ENCODE data around the gene C19orf53. TPM values are rescaled to one million over a fixed set of nuclear protein-coding genes. Genes with fewer than 3 reads are reported as not detected.
A peak's percentile ranks its signal among the peaks of the same experiment; 100 is the strongest.
"Not testable (repeated sequence)": the region's sequence is repeated elsewhere in the genome, so short reads cannot be mapped to it uniquely, and the experiment has no call there.

Gene C19orf53
- total RNA-seq (2014; rRNA removed; shearing (Covaris generic); ENCODE audit: low replicate concordance) = 70.3 and 247 TPM in 2 replicates

- Histone ChIP-seq H3K36me3 (peaks cover 50% of the 10 kb centered on the region), H3K9me3 (no peaks in the 10 kb centered on the region), H3K27me3 (no peaks in the 10 kb centered on the region), H3K4me3 (peak within 1 kb of the TSS; percentile 99)
- peak; percentile 97 for DNase-seq
These were observed at the start of gene C19orf53 for GRCh38 chr19:13774217-13775191. C19orf53 (plus strand) TSS chr19:13774456; CDS start chr19:13774478, 22 bp downstream.

DNA sequence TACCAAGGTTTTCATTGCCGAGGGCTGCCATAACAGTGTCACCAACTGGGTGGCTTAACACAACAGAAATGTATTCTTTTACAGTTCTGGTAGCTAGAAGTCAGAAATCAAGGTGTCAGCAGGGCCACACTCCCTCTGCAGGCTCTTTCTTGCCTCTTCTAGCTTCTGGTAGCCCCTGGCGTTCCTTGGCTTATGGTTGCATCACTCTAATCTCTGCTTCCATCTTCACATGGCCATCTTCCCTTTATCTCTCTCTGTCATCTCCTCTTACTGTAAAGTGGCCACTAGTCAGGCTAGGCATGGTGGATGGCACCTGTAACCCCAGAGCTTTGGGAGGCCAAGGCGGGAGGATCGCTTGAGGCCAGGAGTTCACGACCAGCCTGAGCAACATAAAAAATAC lies 47.9 kb upstream of the C19orf53 start:
- Histone ChIP-seq H3K4me3 (no peak overlapping the region), H3K27me3 (no peaks in the 10 kb centered on the region), H3K9me3 (no peaks in the 10 kb centered on the region), H3K36me3 (no peaks in the 10 kb centered on the region)
- no peak for DNase-seq

DNA sequence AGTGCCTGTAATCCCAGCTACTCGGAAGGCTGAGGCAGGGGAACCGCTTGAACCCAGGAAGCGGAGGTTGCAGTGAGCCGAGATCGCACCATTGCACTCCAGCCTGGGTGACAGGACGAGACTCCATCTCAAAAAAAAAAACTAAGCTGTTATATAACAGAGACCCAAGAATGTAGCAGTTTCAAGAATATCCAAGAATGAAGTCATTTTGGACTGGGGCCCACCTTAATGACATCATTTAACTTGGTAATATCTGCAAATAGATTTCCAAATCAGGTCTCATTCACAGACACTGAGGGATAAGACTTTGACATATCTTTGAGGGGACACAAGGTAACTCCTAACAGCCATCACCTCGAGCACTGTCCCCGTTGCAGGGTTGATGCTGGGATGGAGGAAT lies 46.5 kb upstream of the C19orf53 start:
- no peaks in the 10 kb centered on the region for H3K27me3 ChIP-seq
- no peaks in the 10 kb centered on the region for H3K9me3 ChIP-seq
- DNase-seq = no peak
- H3K4me3 ChIP-seq = no peak overlapping the region
- no peaks in the 10 kb centered on the region for H3K36me3 ChIP-seq

DNA sequence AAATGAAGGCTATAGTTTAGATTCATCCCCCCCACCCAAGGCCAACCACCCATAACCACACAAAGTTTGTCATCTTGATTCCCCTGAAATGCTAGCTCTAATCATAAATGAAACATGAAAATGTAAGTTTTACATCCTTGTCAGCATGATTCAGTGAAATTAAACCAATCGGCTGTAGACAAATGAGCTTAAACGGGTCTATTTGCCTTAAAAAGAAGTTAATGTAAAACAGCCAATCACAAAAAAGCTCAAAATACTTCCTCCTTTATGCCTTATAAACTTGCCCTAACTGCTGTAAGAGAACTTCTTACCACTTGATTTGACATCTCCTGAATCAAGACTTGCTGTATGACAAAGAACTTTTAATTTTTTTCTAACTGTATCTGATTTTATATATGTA lies 44.4 kb upstream of the C19orf53 start:
- no peaks in the 10 kb centered on the region for H3K9me3 ChIP-seq
- H3K4me3 ChIP-seq = no peak overlapping the region
- no peak for DNase-seq
- H3K27me3 ChIP-seq = no peaks in the 10 kb centered on the region
- H3K36me3 ChIP-seq = peaks cover 13% of the 10 kb centered on the region

DNA sequence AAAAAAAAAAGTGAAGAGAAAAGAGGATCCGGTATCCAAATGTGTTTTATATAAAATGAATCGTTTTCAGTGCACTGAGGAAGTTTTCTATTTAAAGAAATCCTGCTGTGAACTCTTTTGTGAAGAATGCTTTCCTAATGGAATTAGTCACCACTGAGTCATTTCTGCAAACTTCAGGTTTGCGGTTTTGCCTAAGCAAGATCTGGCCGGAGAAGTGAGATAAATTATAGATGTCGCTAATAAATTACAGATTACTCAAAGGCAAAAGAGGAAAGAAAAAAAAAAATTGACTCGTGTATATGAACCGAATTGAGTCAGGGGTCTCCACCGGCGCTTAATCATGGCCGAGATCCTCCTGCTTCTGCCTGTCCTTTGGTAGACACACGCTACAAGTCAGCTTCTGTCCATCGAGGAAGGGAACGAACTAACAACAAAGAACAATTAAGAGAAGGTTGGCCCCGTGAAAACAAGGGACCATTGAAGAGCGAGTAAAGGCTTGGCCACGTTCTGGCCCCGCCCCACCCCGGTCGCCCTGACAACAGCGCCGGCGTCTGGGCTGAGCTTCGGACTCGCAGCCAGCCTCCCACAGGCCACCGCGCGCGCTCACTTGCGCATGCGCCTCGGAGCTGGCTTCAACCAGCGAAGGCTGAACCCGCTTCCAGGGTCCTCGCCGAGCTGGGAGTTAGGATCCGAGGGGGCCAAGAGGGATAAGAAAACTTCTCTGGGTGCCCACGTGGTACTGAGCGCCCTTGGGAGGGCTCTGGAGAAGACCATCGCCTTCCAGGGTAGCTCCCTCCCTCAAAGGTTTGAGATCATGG lies 42.9 kb upstream of the C19orf53 start:
- peak overlapping the region; percentile 63 for H3K4me3 ChIP-seq
- H3K9me3 ChIP-seq = no peaks in the 10 kb centered on the region
- no peaks in the 10 kb centered on the region for H3K27me3 ChIP-seq
- H3K36me3 ChIP-seq = peaks cover 14% of the 10 kb centered on the region
- DNase-seq = peak; percentile 99

GRCh38 chr19:13732337-13732736 lies 41.9 kb upstream of the C19orf53 start:
- Histone ChIP-seq H3K9me3 (no peaks in the 10 kb centered on the region), H3K36me3 (peaks cover 19% of the 10 kb centered on the region), H3K27me3 (no peaks in the 10 kb centered on the region), H3K4me3 (peak overlapping the region; percentile 63)
- no peak for DNase-seq

DNA sequence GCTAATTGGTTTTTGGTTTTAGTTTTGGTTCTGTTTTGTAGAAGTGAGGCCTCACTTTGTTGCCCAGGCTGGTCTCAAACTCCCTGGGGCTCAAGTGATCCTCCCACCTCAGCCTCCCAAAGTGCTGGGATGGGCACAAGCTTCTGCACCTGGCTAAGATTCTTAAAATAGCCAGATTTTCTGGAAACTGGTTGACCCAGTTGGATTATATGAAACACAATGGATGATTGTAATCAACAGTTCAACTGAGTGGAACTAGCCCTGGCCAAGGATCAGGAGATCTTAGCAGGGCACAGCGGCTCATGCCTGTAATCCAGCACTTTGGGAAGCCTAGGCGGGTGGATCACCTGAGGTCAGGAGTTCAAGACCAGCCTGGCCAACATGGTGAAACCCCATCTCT lies 39.5 kb upstream of the C19orf53 start:
- H3K36me3 ChIP-seq = peaks cover 26% of the 10 kb centered on the region
- DNase-seq = no peak
- no peaks in the 10 kb centered on the region for H3K9me3 ChIP-seq
- H3K4me3 ChIP-seq = no peak overlapping the region
- no peaks in the 10 kb centered on the region for H3K27me3 ChIP-seq

DNA sequence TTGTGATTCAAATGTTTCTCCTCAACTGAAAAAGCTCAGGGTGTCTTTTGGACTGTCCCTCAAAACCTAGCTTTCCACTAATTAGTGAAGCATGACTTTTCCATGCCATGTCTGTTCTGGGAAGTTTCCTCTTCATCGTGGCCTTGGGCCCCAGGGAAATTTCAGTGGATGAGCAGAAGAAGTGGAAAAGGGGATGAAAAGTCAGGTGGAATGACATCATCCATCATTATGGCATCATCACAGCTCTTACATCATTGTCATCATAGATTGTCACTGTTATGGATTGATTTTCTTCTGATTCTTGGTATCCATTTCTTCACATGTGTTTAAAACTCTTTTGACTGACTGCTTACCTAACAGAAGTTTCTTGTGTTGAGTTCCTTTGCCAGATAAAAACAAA lies 36.2 kb upstream of the C19orf53 start:
- H3K4me3 ChIP-seq = no peak overlapping the region
- no peaks in the 10 kb centered on the region for H3K27me3 ChIP-seq
- peaks cover 34% of the 10 kb centered on the region for H3K36me3 ChIP-seq
- no peak for DNase-seq
- peaks cover 2% of the 10 kb centered on the region; the same call in 1 of the 2 replicates for H3K9me3 ChIP-seq

GRCh38 chr19:13741893-13742292 lies 32.4 kb upstream of the C19orf53 start:
- H3K36me3 ChIP-seq = peaks cover 18% of the 10 kb centered on the region
- H3K27me3 ChIP-seq = no peaks in the 10 kb centered on the region
- peaks cover 2% of the 10 kb centered on the region; the same call in 1 of the 2 replicates for H3K9me3 ChIP-seq
- no peak for DNase-seq
- no peak overlapping the region for H3K4me3 ChIP-seq

DNA sequence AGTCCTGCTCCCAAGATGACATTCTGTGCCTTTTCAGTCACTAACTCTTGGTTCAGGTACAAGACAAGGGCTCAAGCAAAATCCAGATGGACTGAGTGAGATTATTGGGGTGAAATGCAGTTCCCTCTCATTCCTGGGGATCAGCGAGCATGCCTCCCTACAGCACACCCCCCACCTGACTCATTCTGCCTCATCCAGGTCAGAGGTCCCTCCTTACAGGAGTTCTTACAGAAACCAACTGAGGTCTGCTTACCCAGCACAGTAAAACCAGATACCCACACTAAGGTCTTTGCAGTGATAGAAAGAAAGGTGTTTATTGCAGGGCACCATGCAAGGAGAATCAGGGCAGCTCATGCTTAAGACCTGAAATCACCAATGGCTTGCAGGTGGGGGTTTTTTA lies 31.5 kb upstream of the C19orf53 start:
- no peak overlapping the region for H3K4me3 ChIP-seq
- peaks cover 17% of the 10 kb centered on the region for H3K36me3 ChIP-seq
- H3K9me3 ChIP-seq = peaks cover 6% of the 10 kb centered on the region
- H3K27me3 ChIP-seq = no peaks in the 10 kb centered on the region
- no peak for DNase-seq

DNA sequence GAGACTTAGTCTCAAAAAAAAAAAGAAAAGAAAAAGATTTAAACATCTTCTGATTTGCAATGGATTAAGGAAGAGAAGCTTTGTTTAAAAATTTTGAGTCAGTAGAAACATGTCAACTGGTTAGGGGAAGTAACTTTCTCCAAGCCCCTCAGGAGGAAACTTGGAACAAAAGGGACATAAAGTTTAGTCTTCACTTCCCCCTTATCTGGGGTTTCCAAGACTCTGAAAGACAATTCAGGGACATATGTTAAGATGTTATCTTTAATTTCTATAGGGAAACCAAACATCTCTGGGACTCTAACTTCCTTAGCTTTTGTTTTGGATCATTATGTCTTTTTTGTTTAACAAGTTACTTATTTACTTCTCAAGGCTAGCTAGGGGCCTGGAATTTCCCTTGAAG lies 30.1 kb upstream of the C19orf53 start:
- Histone ChIP-seq H3K27me3 (no peaks in the 10 kb centered on the region), H3K4me3 (no peak overlapping the region), H3K36me3 (peaks cover 14% of the 10 kb centered on the region), H3K9me3 (peaks cover 6% of the 10 kb centered on the region)
- no peak for DNase-seq

DNA sequence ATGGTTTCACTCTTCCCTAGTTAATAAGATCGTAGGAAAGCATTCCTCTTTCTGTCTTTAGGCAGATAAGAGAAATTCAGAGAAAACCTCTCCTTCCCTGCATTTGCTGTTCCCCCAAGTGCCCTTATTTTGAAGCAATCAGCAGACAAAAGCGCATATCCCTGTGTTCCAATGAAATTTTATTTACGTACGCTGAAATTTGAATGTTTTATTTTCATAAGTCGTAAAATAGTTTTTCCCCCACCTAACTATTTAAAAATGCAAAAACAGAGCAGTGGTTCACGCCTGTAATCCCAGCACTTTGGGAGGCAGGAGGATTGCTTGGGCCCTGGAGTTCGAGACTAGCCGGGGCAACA lies 27.2 kb upstream of the C19orf53 start:
- no peak for DNase-seq
- H3K36me3 ChIP-seq = peaks cover 27% of the 10 kb centered on the region
- H3K9me3 ChIP-seq = peaks cover 5% of the 10 kb centered on the region
- H3K27me3 ChIP-seq = no peaks in the 10 kb centered on the region
- peak overlapping the region; percentile 90 for H3K4me3 ChIP-seq

DNA sequence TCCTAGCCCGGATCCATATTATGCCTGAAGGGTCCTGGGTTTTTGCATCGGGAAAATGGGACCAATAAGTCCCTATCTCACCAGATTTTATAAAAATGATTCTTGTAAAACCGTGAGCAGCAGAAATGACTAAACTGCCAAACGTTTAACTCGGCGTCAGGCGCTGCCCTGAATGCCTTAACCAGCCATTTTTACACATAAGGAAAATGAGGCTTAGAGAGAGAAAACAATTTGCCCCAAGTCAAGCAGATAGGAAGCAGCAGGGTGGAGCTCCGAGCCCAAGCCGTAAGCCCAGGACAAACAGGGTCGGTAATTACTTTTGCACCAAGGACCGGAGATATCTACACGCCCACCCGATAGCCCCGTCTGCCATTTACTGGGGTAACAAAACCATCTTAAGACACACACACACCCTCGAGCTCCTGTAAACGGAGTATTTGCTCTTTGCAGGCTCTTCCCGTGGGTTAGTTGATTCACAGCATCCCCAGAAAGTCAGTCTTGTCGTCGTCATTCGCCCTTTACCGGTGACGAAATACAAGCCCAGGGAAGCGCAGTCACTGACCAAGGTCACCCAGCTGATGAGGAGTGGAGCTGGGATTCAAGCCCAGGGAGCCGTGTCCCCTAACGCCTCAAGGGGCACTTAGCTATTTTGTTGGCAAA lies 26.0 kb upstream of the C19orf53 start:
- Histone ChIP-seq H3K4me3 (peak overlapping the region; percentile 90), H3K36me3 (peaks cover 36% of the 10 kb centered on the region), H3K27me3 (no peaks in the 10 kb centered on the region), H3K9me3 (peaks cover 5% of the 10 kb centered on the region)
- DNase-seq = peak; percentile 38

DNA sequence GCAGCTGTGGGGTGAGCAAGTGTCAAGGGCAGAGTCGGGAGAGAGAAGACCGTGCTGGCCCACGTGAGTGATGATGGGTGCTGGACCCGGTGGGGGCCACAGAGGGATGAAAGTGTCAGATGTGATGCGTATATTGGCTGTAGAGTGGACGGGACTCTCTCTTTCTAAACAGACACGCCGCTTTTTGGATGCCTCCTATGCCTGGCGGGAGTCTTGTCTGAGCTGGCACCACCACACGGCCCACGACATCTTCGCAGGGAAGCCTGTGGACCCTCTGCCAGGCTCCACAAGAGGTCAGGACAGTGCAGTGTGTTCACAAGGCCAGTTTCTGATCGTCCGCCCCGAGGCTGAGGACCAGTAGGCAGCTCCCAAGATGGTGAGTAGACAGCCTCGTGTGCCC lies 22.8 kb upstream of the C19orf53 start:
- H3K27me3 ChIP-seq = no peaks in the 10 kb centered on the region
- peaks cover 5% of the 10 kb centered on the region for H3K9me3 ChIP-seq
- H3K4me3 ChIP-seq = no peak overlapping the region
- peaks cover 68% of the 10 kb centered on the region for H3K36me3 ChIP-seq
- DNase-seq = no peak

DNA sequence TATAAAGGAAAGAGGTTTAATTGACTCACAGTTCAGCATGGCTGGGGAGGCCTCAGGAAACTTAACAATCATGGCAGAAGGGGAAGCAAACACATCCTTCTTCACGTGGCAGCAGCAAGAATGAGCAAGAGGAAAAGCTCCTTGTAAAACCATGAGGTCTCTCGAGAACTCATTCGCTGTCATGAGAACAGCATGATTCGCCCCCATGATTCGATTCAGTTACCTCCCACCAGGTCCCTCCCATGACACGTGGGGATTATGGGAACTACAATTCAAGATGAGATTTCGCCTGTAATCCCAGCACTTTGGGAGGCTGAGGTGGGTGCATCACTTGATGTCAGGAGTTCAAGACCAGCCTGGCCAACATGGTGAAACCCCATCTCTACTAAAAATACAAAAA lies 20.6 kb upstream of the C19orf53 start:
- DNase-seq, H3K27me3 ChIP-seq, H3K4me3 ChIP-seq, H3K9me3 ChIP-seq: not testable (repeated sequence)
- H3K36me3 ChIP-seq = peaks cover 85% of the 10 kb centered on the region

DNA sequence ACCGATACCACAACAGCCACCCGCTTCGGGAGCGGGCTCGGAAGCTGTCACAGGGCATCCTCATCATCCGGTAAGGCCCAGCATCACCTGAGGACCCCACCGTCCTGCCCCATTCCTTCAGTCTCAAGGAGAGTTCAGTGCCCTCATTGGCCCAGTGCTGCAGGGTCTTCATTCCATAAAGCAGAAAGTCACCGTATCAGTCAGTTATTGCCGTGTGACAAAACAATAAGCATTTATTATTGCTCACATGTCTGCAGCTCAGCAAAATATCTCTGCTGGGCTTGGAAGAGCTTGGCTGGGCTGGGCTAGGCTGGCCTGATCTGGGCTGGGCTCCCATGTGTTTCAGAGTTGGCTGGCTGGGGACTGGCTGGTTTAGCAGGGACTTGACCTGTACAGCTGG lies 18.0 kb upstream of the C19orf53 start:
- H3K36me3 ChIP-seq = peaks cover 96% of the 10 kb centered on the region
- no peak for DNase-seq
- H3K27me3 ChIP-seq = no peaks in the 10 kb centered on the region
- H3K9me3 ChIP-seq = no peaks in the 10 kb centered on the region
- H3K4me3 ChIP-seq = no peak overlapping the region
